NCI-H1436 treated with DMSO at 0.1 percent for 48 hours (cell line): ENCODE results near the gene RECK.

Experiments used
- DNase-seq: peaks from one replicate; lab custom pipeline; 2025; lab: John Stamatoyannopoulos, UW

The RECK gene

DNA sequence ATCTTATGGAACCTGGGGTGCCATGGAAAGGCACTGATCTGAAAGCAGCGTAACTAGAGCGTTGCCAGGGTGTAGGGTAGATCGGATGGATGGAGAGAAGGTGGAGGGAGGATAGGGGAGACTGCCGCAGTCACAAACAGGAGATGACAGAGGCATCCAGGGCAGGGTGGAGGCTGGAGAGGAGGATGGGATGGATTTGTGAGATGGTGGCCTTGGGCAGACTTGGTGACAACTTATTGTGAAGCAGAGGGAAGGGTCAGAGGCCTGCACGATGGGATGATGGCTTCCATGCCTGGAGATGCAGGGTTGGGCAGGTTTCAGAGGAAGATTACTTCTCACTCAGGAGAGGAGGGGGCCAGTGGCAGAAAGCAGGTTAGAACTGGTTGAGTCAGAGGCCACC lies 102.2 kb downstream of the RECK start:
- no peak for DNase-seq

- DNase-seq: no peak
These were observed 103.7 kb downstream of the RECK start for GRCh38 chr9:36140086-36141084.

- no peak for DNase-seq
These were observed 104.6 kb downstream of the RECK start for GRCh38 chr9:36141288-36141687.

- no peak for DNase-seq
These were observed 105.0 kb downstream of the RECK start for GRCh38 chr9:36141761-36142160.

GRCh38 chr9:36142510-36143244 lies 106.0 kb downstream of the RECK start:
- no peak for DNase-seq

GRCh38 chr9:36143245-36143641 lies 106.5 kb downstream of the RECK start:
- DNase-seq: no peak

DNA sequence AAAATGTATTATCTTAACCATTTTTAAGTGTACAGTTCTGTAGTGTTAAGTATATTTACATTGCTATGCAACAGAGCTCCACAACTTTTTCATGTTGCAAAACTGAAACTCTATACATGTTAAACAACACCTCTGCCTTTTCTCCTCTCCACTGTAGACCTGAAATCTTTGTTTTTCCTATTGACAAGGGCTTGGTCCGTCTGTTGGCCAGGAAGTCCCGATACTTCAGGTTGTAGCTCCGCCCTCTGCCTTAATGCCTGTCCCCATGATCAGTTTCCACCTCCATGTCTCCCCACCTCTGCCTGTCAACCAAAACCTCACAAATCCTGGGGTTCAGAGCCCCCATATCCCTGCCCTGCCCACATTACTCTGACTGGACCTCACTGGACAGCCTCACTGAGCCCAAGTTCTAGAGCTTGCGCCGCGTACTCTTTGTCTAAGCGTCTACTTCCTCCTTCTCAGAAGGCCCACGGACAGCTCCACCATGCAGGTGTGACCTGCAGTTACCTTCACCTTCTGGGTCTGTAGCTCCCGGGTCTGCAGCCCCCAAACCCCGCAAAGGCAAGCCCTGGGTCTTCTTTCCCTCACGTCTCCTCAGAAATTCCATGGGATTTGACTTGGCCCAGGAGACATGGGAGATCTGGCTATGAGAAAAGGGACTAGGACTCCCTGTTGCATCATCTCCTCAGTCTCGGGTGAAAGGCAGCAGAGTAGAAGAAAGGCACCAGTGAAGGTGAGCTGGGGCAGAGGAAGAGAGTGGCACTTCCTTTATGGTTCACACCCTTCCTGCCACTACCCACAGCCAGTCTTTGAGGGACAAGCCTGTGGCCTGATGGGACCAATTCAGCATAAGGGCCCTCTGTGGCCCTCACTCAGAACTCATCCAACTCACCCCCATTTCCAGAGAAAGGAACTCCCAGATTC lies 107.9 kb downstream of the RECK start:
- no peak for DNase-seq

DNA sequence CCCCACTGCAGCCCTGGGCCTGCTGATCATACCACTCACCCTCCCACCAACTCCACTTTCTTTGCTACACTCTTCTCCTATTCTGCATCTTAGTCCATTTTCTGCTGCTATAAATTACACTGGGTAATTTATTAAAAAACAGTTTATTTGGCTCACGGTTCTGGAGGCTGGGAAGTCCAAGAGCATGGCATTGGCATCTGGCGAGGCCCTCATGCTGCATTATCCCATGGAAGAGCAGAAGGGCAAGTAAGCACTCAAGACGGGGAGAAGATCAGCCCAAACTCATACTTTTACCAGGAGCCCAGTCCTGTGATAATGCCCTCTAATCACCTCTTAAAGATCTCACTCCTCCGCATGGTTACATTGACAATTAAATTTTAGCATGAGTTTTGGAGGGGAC lies 109.3 kb downstream of the RECK start:
- no peak for DNase-seq

DNA sequence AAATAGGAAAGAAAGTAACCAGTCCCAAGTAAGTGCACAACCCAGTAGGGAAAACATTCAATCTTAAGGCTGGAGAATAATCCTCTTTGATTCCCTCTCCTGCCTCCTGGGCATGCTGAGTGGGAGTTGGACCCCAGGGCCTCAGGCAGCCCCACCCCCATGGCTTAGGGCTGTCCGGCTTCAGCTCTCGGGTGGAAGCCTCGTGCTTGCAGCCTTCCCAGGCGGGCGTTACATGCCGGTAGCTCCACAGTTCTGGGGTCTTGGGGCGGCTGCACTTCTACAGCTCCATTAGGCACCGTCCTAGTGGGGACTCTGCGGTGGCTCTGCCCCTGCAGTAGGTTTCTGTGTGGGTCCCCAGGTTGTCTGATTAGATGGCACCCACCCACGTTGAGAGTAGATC lies 109.9 kb downstream of the RECK start:
- DNase-seq: no peak

GRCh38 chr9:36147441-36148175 lies 110.9 kb downstream of the RECK start:
- no peak for DNase-seq

DNA sequence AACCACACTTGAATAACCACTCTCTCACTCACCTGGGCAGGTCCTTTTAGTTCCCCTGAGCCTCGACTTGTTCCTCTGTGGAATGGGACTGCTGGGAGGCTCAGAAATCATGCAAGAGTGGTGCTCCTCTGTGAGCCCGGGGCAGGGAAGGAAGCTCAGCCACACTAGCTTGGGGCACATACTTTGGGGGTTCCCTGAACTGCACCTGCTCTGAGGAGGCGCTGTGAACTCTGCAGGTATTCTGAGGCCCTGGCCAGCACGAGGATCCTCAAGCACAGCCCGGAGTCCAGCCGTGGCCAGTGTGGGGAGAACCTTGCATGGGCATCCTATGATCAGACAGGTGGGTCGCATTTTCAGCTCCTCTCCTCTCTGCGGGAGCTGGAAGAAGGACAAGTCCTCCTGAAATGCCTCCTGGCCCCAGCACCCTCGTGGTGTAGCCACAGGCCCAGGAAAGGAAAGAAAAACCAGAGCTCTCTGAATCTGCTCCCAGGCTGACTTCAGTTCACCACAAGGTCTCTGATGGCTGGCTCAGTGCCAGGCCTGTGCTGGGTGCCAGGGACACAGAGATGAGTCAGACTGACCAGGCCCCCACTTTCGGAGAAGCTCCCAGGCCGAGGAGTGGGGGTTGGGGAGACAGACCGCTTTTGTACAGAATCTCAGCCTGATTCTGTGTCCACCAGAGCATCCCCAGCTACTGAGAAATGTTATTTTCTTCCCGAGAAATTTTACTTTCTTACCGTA lies 111.8 kb downstream of the RECK start:
- DNase-seq: no peak

- no peak for DNase-seq
These were observed 112.5 kb downstream of the RECK start for GRCh38 chr9:36149197-36149596.

- DNase-seq: no peak
These were observed 114.0 kb downstream of the RECK start for GRCh38 chr9:36150574-36151315.

GRCh38 chr9:36151316-36152210 lies 114.8 kb downstream of the RECK start:
- no peak for DNase-seq

DNA sequence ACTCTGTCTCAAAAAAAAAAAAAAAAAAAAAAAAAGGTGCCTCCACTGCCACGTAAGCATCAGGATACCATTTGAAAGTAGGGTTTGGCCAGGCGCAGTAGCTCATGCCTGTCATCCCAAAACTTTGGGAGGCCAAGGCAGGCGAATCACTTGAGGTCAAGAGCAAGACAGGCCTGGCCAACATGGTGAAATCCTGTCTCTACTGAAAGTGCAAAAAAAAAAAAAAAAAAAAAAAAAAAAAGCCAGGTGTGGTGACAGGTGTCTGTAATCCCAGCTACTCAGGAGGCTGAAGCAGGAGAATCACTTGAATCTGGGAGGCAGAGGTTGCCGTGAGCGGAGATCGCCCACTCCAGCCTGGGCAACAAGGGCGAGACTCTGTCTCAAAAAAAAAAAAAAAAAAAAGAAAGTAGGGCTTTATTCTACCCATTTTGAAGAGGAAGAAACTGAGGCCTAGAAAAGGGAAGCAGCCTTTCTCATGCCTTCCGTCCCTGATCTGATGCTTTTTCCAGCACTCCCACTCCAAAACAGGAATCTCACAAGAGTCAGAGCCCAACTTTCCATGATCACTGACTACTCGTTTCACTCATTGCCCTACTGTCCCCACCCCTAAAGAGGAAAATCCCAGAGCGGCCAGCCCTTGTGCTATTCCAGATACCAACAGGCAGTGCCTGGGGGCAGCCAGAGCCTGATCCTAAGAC lies 116.2 kb downstream of the RECK start:
- no peak for DNase-seq

GRCh38 chr9:36153746-36154145 lies 117.0 kb downstream of the RECK start:
- no peak for DNase-seq

DNA sequence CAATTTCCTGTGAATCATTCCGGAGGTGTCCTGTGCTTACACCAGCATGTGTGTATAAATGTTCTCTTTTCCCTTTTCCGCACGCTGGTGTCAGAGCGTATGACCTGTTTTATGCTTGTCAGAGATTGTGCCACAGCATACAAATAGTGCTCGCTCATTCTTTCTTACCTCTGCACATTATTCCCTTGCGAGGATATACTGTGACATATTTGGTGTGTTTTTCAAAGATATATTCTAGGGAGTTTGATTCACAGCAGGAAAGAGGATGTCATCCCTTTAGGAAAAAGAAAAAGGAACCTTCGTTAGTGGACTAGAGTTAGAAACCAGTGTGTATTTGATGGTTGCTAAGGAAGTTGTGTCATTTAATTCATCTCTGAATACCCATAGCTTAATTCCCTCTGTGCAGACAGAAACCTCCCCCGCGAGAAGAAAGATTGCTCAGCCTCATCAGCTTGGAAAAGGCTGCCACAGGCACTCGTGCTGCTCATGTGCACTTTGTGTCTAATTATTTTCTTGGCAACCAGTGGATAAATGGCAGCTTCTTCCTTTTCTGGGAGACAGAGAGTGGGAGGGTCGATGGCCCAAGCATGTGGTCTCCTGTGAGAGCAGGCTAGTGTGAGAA lies 117.7 kb downstream of the RECK start:
- no peak for DNase-seq

- no peak for DNase-seq
These were observed 119.4 kb downstream of the RECK start for GRCh38 chr9:36156116-36156515.
